ENCODE data around the gene KIRREL1. TPM values are rescaled to one million over a fixed set of nuclear protein-coding genes. Genes with fewer than 3 reads are reported as not detected.

The KIRREL1 gene
- total RNA-seq, 2 experiments from 2014 or later, result not detected

GRCh38 chr1:158093376-158093775, 99.9 kb downstream of the KIRREL1 start:
- POLR2A ChIA-PET, result no interaction called here
- no peaks in the 10 kb centered on the region for H3K9me3 Mint-ChIP-seq (ENCODE audit: insufficient read depth)

DNA sequence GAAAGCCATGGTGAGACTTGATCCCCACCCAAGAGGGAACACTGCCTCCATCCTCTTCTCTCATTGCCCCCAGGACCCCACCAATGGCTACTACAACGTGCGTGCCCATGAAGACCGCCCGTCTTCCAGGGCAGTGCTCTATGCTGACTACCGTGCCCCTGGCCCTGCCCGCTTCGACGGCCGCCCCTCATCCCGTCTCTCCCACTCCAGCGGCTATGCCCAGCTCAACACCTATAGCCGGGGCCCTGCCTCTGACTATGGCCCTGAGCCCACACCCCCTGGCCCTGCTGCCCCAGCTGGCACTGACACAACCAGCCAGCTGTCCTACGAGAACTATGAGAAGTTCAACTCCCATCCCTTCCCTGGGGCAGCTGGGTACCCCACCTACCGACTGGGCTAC, 101.1 kb downstream of the KIRREL1 start:
- CTCF ChIA-PET, result interaction anchor here (1.3 to 17.1 kb wide), 3 partner anchors 10 to 126 kb away, joined by 3 to 297 read pairs (median 13); no protein-coding TSS in a partner anchor
- no peaks in the 10 kb centered on the region for H3K36me3 Mint-ChIP-seq (ENCODE audit: low read depth)

More at GRCh38 chr1:158093376-158093775, 99.9 kb downstream of the KIRREL1 start:
- ATAC-seq, result no peak
- H3K4me1 Mint-ChIP-seq (ENCODE audit: low read depth), result no peaks in the 10 kb centered on the region
- no peaks in the 10 kb centered on the region for H3K36me3 Mint-ChIP-seq (ENCODE audit: low read depth)
- H3K27ac Mint-ChIP-seq, result no peak overlapping the region
- DNase-seq, result no peak
- CTCF ChIA-PET, result interaction anchor here (1.5 to 17.1 kb wide), 2 partner anchors 26 to 34 kb away, joined by 3 to 297 read pairs; a partner anchor contains a TSS
- H3K27me3 Mint-ChIP-seq (ENCODE audit: low read depth), result no peaks in the 10 kb centered on the region
- no peak overlapping the region for H3K4me3 Mint-ChIP-seq

GRCh38 chr1:158095737-158096335, 102.4 kb downstream of the KIRREL1 start:
- Mint-ChIP-seq H3K27me3 (ENCODE audit: low read depth) (no peaks in the 10 kb centered on the region), H3K4me1 (ENCODE audit: low read depth) (no peaks in the 10 kb centered on the region), H3K36me3 (ENCODE audit: low read depth) (no peaks in the 10 kb centered on the region), H3K27ac (no peak overlapping the region), H3K4me3 (no peak overlapping the region), H3K9me3 (ENCODE audit: insufficient read depth) (no peaks in the 10 kb centered on the region)
- ChIA-PET CTCF (interaction anchor here (0.6 to 17.1 kb wide), 17 partner anchors 8 to 993 kb away, joined by 3 to 297 read pairs (median 3); no protein-coding TSS in a partner anchor), POLR2A (no interaction called here)
- peak; percentile 51 for DNase-seq
- ATAC-seq, result peak; percentile 90

More for the DNA sequence above, 101.1 kb downstream of the KIRREL1 start:
- Mint-ChIP-seq H3K4me3 (no peak overlapping the region), H3K9me3 (ENCODE audit: insufficient read depth) (no peaks in the 10 kb centered on the region), H3K27me3 (ENCODE audit: low read depth) (no peaks in the 10 kb centered on the region), H3K4me1 (ENCODE audit: low read depth) (no peaks in the 10 kb centered on the region), H3K27ac (no peak overlapping the region)
- DNase-seq (no peak), ATAC-seq (no peak)
- POLR2A ChIA-PET, result interaction anchor here (0.6 kb wide), 1 partner anchor 82 kb away, joined by 3 read pairs; no protein-coding TSS in a partner anchor

- DNase-seq (no peak), ATAC-seq (no peak)
- Mint-ChIP-seq H3K9me3 (ENCODE audit: insufficient read depth) (no peaks in the 10 kb centered on the region), H3K27ac (no peak overlapping the region), H3K27me3 (ENCODE audit: low read depth) (no peaks in the 10 kb centered on the region), H3K4me1 (ENCODE audit: low read depth) (peaks cover 5% of the 10 kb centered on the region), H3K4me3 (no peak overlapping the region), H3K36me3 (ENCODE audit: low read depth) (no peaks in the 10 kb centered on the region)
- ChIA-PET CTCF (interaction anchor here (1.0 to 17.1 kb wide), 2 partner anchors 10 to 22 kb away, joined by 3 to 297 read pairs; no protein-coding TSS in a partner anchor), POLR2A (no interaction called here)
Observed at GRCh38 chr1:158098256-158098655, 104.8 kb downstream of the KIRREL1 start.

- ATAC-seq (no peak), DNase-seq (no peak)
- peaks cover 5% of the 10 kb centered on the region for H3K4me1 Mint-ChIP-seq (ENCODE audit: low read depth)
- no peaks in the 10 kb centered on the region for H3K27me3 Mint-ChIP-seq (ENCODE audit: low read depth)
- no peak overlapping the region for H3K27ac Mint-ChIP-seq
- H3K36me3 Mint-ChIP-seq (ENCODE audit: low read depth), result no peaks in the 10 kb centered on the region
- ChIA-PET CTCF (interaction anchor here (17.1 kb wide), 1 partner anchor 21 kb away, joined by 297 read pairs; no protein-coding TSS in a partner anchor), POLR2A (no interaction called here)
- no peak overlapping the region for H3K4me3 Mint-ChIP-seq
- H3K9me3 Mint-ChIP-seq (ENCODE audit: insufficient read depth), result no peaks in the 10 kb centered on the region
Observed at GRCh38 chr1:158099185-158099584, 105.7 kb downstream of the KIRREL1 start.

DNA sequence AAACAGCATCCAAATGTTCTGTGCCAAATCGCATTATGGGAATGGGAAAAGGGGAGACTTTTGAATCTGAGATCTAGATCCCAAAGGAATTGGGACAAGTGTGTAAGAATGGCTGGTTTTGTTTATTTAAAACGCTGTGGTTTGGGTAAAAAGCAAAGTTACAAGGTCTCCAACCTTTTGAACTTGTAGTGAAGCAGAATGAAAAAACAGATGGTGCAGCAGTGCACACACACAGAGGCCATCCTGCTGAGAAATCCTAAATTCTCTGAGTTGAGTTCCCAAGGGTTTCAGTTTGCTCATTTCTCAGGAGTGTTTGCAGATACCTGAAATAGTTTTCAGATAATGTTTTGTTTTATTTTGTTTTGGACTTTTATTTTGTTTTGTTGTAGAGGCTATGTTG, 107.1 kb downstream of the KIRREL1 start:
- CTCF ChIA-PET, result interaction anchor here (17.1 kb wide), 1 partner anchor 19 kb away, joined by 297 read pairs; no protein-coding TSS in a partner anchor

DNA sequence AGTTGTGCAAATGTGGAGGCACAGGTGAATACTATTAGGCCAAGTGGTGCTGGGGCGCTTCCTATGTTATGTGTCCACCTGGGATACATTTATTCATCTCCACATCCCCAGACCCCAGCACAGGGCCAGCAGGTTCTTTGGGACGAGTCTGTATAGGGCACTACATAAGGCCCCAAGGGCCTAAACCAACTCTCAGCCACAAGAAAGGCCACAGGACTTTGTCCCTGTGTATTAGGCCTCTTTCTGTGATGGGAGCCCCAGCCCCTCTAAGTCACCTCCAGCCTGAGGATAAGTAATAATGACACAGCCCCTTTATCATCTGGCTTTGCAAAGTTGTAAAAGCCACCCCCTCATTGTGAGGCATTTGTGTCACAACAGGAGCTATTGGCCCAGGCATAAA, 108.0 kb downstream of the KIRREL1 start:
- no peaks in the 10 kb centered on the region for H3K36me3 Mint-ChIP-seq (ENCODE audit: low read depth)
- no peaks in the 10 kb centered on the region for H3K9me3 Mint-ChIP-seq (ENCODE audit: insufficient read depth)
- H3K27ac Mint-ChIP-seq, result no peak overlapping the region
- CTCF ChIA-PET, result interaction anchor here (0.7 to 17.1 kb wide), 2 partner anchors 18 to 109 kb away, joined by 3 to 297 read pairs; no protein-coding TSS in a partner anchor
- no peak for DNase-seq
- POLR2A ChIA-PET, result no interaction called here
- H3K4me3 Mint-ChIP-seq, result no peak overlapping the region
- ATAC-seq, result no peak
- H3K4me1 Mint-ChIP-seq (ENCODE audit: low read depth), result peaks cover 5% of the 10 kb centered on the region
- peaks cover 5% of the 10 kb centered on the region for H3K27me3 Mint-ChIP-seq (ENCODE audit: low read depth)

More for the DNA sequence above, 107.1 kb downstream of the KIRREL1 start:
- Mint-ChIP-seq H3K4me1 (ENCODE audit: low read depth) (peaks cover 5% of the 10 kb centered on the region), H3K9me3 (ENCODE audit: insufficient read depth) (no peaks in the 10 kb centered on the region), H3K27me3 (ENCODE audit: low read depth) (peaks cover 5% of the 10 kb centered on the region), H3K27ac (no peak overlapping the region), H3K4me3 (no peak overlapping the region), H3K36me3 (ENCODE audit: low read depth) (no peaks in the 10 kb centered on the region)
- POLR2A ChIA-PET, result no interaction called here
- no peak for DNase-seq
- no peak for ATAC-seq

GRCh38 chr1:158101927-158102326, 108.5 kb downstream of the KIRREL1 start:
- H3K27me3 Mint-ChIP-seq (ENCODE audit: low read depth), result peaks cover 5% of the 10 kb centered on the region
- H3K4me3 Mint-ChIP-seq, result no peak overlapping the region
- H3K9me3 Mint-ChIP-seq (ENCODE audit: insufficient read depth), result no peaks in the 10 kb centered on the region
- CTCF ChIA-PET, result interaction anchor here (0.7 to 17.1 kb wide), 2 partner anchors 18 to 110 kb away, joined by 3 to 297 read pairs; no protein-coding TSS in a partner anchor
- ATAC-seq, result no peak
- no peaks in the 10 kb centered on the region for H3K36me3 Mint-ChIP-seq (ENCODE audit: low read depth)
- no peak for DNase-seq
- H3K27ac Mint-ChIP-seq, result no peak overlapping the region
- H3K4me1 Mint-ChIP-seq (ENCODE audit: low read depth), result peaks cover 5% of the 10 kb centered on the region
- POLR2A ChIA-PET, result no interaction called here

GRCh38 chr1:158102881-158103674, 109.6 kb downstream of the KIRREL1 start:
- DNase-seq (no peak), ATAC-seq (no peak)
- ChIA-PET POLR2A (no interaction called here), CTCF (interaction anchor here (2.0 to 17.1 kb wide), 3 partner anchors 8 to 111 kb away, joined by 7 to 297 read pairs (median 13); no protein-coding TSS in a partner anchor)
- Mint-ChIP-seq H3K4me3 (no peak overlapping the region), H3K27me3 (ENCODE audit: low read depth) (peaks cover 5% of the 10 kb centered on the region), H3K27ac (no peak overlapping the region), H3K4me1 (ENCODE audit: low read depth) (peaks cover 5% of the 10 kb centered on the region), H3K9me3 (ENCODE audit: insufficient read depth) (no peaks in the 10 kb centered on the region), H3K36me3 (ENCODE audit: low read depth) (no peaks in the 10 kb centered on the region)

GRCh38 chr1:158103861-158104522, 110.5 kb downstream of the KIRREL1 start:
- POLR2A ChIA-PET, result no interaction called here
- peaks cover 8% of the 10 kb centered on the region for H3K27me3 Mint-ChIP-seq (ENCODE audit: low read depth)
- no peak for DNase-seq
- no peaks in the 10 kb centered on the region for H3K36me3 Mint-ChIP-seq (ENCODE audit: low read depth)
- no peak for ATAC-seq
- no peak overlapping the region for H3K4me3 Mint-ChIP-seq
- H3K9me3 Mint-ChIP-seq (ENCODE audit: insufficient read depth), result no peaks in the 10 kb centered on the region
- H3K4me1 Mint-ChIP-seq (ENCODE audit: low read depth), result peaks cover 5% of the 10 kb centered on the region
- CTCF ChIA-PET, result interaction anchor here (2.0 to 17.1 kb wide), 3 partner anchors 9 to 112 kb away, joined by 7 to 297 read pairs (median 13); no protein-coding TSS in a partner anchor
- H3K27ac Mint-ChIP-seq, result no peak overlapping the region

GRCh38 chr1:158104891-158105290, 111.4 kb downstream of the KIRREL1 start:
- H3K9me3 Mint-ChIP-seq (ENCODE audit: insufficient read depth), result no peaks in the 10 kb centered on the region
- ChIA-PET POLR2A (no interaction called here), CTCF (interaction anchor here (2.0 to 17.1 kb wide), 3 partner anchors 10 to 113 kb away, joined by 7 to 297 read pairs (median 13); no protein-coding TSS in a partner anchor)
- no peak for ATAC-seq
- peaks cover 8% of the 10 kb centered on the region for H3K27me3 Mint-ChIP-seq (ENCODE audit: low read depth)
- H3K27ac Mint-ChIP-seq, result no peak overlapping the region
- peaks cover 5% of the 10 kb centered on the region for H3K4me1 Mint-ChIP-seq (ENCODE audit: low read depth)
- DNase-seq, result no peak
- H3K36me3 Mint-ChIP-seq (ENCODE audit: low read depth), result no peaks in the 10 kb centered on the region
- H3K4me3 Mint-ChIP-seq, result no peak overlapping the region

All from activated CD8-positive, alpha-beta T cell treated with anti-CD3 and anti-CD28 coated beads, Interleukin-2, amount 10 ng/mL, durations not matched to agents 7 days and 5 days (primary cell).